DOHH2 (cell line): ENCODE data around the gene ZDHHC15.

ENCODE experiments used
- CTCF ChIP-seq: fragments of 200-600 bp; sonication (generic); IDR thresholded peaks from one replicate; pipeline ENCODE4 v1.5.1; 2014; ENCODE audit warnings: antibody characterized with exemption, mild to moderate bottlenecking, low read depth, low read length; ENCODE audit not compliant: poor library complexity, severe bottlenecking
- EZH2phosphoT487 ChIP-seq: fragments of 200-600 bp; sonication (generic); IDR thresholded peaks from 2 replicates; pipeline ENCODE4 v1.6.1; 2017; ENCODE audit warnings: borderline replicate concordance, mild to moderate bottlenecking, antibody characterized with exemption, low read length, moderate library complexity, mixed read lengths

- TF ChIP-seq CTCF: no peak
- TF ChIP-seq EZH2phosphoT487: no peak
Observed at GRCh38 chrX:75483933-75484332, 38.9 kb downstream of the ZDHHC15 start.
